Liver (tissue), 9 donors: ENCODE measurements around the gene EXOC4. TPM values are rescaled to one million over a fixed set of nuclear protein-coding genes. Genes with fewer than 3 reads are reported as not detected.

Experiments used
- DNase-seq: peaks from one replicate; pipeline ENCODE4 v3.0.0-alpha.2; 2017; ENCODE audit warnings: low spot score
- H3K27ac ChIP-seq, 2 donors: one replicate each; pipeline ENCODE4 v1.7.0; 2013; ENCODE audit warnings: inconsistent platforms in 2 of 2, low read length in 2 of 2, control low read depth in 1 of 2, low read depth in 1 of 2, mild to moderate bottlenecking in 1 of 2
- H3K27me3 ChIP-seq, 4 donors: one replicate each; pipeline versions ENCODE4 v1.6.1 to v1.7.0; 2013; ENCODE audit warnings: low read length in 3 of 4, inconsistent platforms in 1 of 4, mild to moderate bottlenecking in 1 of 4, moderate library complexity in 1 of 4; ENCODE audit not compliant: control insufficient read depth in 4 of 4, insufficient read depth in 4 of 4
- H3K36me3 ChIP-seq, 4 donors: one replicate each; pipeline versions ENCODE4 v1.6.1 to v1.7.0; 2013; ENCODE audit warnings: low read length in 3 of 4, mild to moderate bottlenecking in 3 of 4, low read depth in 1 of 4, moderate library complexity in 1 of 4; ENCODE audit not compliant: control insufficient read depth in 4 of 4, insufficient read depth in 3 of 4
- H3K4me1 ChIP-seq, 4 donors: one replicate each; pipeline versions ENCODE4 v1.6.1 to v1.7.0; 2013; ENCODE audit warnings: low read length in 3 of 4, mild to moderate bottlenecking in 3 of 4, moderate library complexity in 1 of 4; ENCODE audit not compliant: control insufficient read depth in 4 of 4, insufficient read depth in 4 of 4
- H3K4me3 ChIP-seq, 3 donors: one replicate each; pipeline versions ENCODE4 v1.6.1 to v1.7.0; 2013; ENCODE audit warnings: low read length in 3 of 3, control low read depth in 1 of 3, low read depth in 1 of 3, mild to moderate bottlenecking in 1 of 3
- H3K9ac ChIP-seq, 2 donors: one replicate each; pipeline ENCODE4 v1.7.0; 2013; ENCODE audit warnings: low read length in 2 of 2, mild to moderate bottlenecking in 2 of 2, moderate library complexity in 2 of 2, control low read depth in 1 of 2, low read depth in 1 of 2
- H3K9me3 ChIP-seq, 4 donors: one replicate each; pipeline versions ENCODE4 v1.6.1 to v1.7.0; 2013; ENCODE audit warnings: low read length in 3 of 4; ENCODE audit not compliant: control insufficient read depth in 4 of 4
- ATF3 ChIP-seq: IDR thresholded peaks from 2 replicates; pipeline ENCODE4 v1.6.1; 2016; ENCODE audit warnings: antibody characterized with exemption
- CTCF ChIP-seq: fragments of 150-350 bp; IDR thresholded peaks from 2 replicates; pipeline ENCODE4 v1.5.1; 2017; ENCODE audit warnings: improper control_type of control experiment, low read depth, low read length; ENCODE audit not compliant: missing input control
- EGR1 ChIP-seq, 2 donors: IDR thresholded peaks; 2 replicates each; pipeline ENCODE4 v1.6.1; 2016 to 2018; ENCODE audit warnings: antibody characterized with exemption in 2 of 2, low read depth in 2 of 2
- FOXA1 ChIP-seq: IDR thresholded peaks from 2 replicates; pipeline ENCODE4 v1.6.1; 2016; ENCODE audit warnings: antibody characterized with exemption
- FOXA2 ChIP-seq: IDR thresholded peaks from 2 replicates; pipeline ENCODE4 v1.6.1; 2016; ENCODE audit warnings: antibody characterized with exemption
- HNF4A ChIP-seq, 2 donors: conservative IDR thresholded peaks; 2 replicates each; pipeline ENCODE4 v1.6.1; 2016; ENCODE audit warnings: antibody characterized with exemption in 2 of 2, mild to moderate bottlenecking in 2 of 2
- HNF4G ChIP-seq: IDR thresholded peaks from 2 replicates; pipeline ENCODE4 v1.6.1; 2016; ENCODE audit warnings: antibody characterized with exemption
- JUND ChIP-seq, 2 donors: IDR thresholded peaks; 2 replicates each; pipeline ENCODE4 v1.6.1; 2016; ENCODE audit warnings: antibody characterized with exemption in 2 of 2
- MAX ChIP-seq: IDR thresholded peaks from 2 replicates; pipeline ENCODE4 v1.6.1; 2016; ENCODE audit warnings: antibody characterized with exemption
- NR2F2 ChIP-seq: IDR thresholded peaks from 2 replicates; pipeline ENCODE4 v1.6.1; 2016; ENCODE audit warnings: antibody characterized with exemption
- RAD21 ChIP-seq, 2 donors: IDR thresholded peaks; 2 replicates each; pipeline ENCODE4 v1.6.1; 2016; ENCODE audit warnings: antibody characterized with exemption in 2 of 2, mild to moderate bottlenecking in 2 of 2
- REST ChIP-seq: IDR thresholded peaks from 2 replicates; pipeline ENCODE4 v1.6.1; 2016; ENCODE audit warnings: antibody characterized with exemption, mild to moderate bottlenecking
- RXRA ChIP-seq, 2 donors: IDR thresholded peaks; 2 replicates each; pipeline ENCODE4 v1.6.1; 2017 to 2018; ENCODE audit warnings: antibody characterized with exemption in 2 of 2, mild to moderate bottlenecking in 1 of 2
- SP1 ChIP-seq: IDR thresholded peaks from 2 replicates; pipeline ENCODE4 v1.6.1; 2018; ENCODE audit warnings: antibody characterized with exemption, mild to moderate bottlenecking
- TAF1 ChIP-seq: conservative IDR thresholded peaks from 2 replicates; pipeline ENCODE4 v1.6.1; 2016; ENCODE audit warnings: antibody characterized with exemption, mild to moderate bottlenecking
- YY1 ChIP-seq: IDR thresholded peaks from 2 replicates; pipeline ENCODE4 v1.6.1; 2016; ENCODE audit warnings: antibody characterized with exemption, mild to moderate bottlenecking
- WGBS: extraction: QIAGEN DNeasy Blood & Tissue Kit; methylation state at CpG from one replicate; pipeline ENCODE4 v1.1.7; 2013; 5-methylcytosine and 5-hydroxymethylcytosine counted together
- polyA plus RNA-seq, 2 donors: library from polyadenylated mRNA; stranded (reverse) in 1 of 2; unstranded in 1 of 2; fragments of 200-250 nt in 1 of 2; fragments of >200 nt in 1 of 2; fragmentation: Nextera tagmentation in 1 of 2; extraction: Ambion mirVana in 1 of 2; gene quantifications; one replicate each; pipeline versions ENCODE4 v1.2.1 to v1.2.3, GENCODE V29; 2013 to 2015
- total RNA-seq, 2 donors: library from RNA; depleted of rRNA; stranded (reverse); fragments of >200 nt; gene quantifications; one replicate each; pipeline ENCODE4 v1.2.3, GENCODE V29; 2014
- donor health status: healthy.
- donor health status: healthy.
- donor health status: healthy.
- donor health status: healthy.
- donor health status: healthy.

The EXOC4 gene
- total and polyA plus RNA-seq, 4 donors, result 9.5 to 55.9 (median 23.6) TPM

GRCh38 chr7:133563251-133563650 is 310.4 kb downstream of the EXOC4 start:
- Histone ChIP-seq H3K27me3 (no peaks in the 10 kb centered on the region), H3K36me3 (no peaks in the 10 kb centered on the region), H3K9me3 (peaks cover 0 to 2% (median 0%) of the 10 kb centered on the region in 4 donors), H3K27ac (no peak overlapping the region), H3K9ac (no peak overlapping the region), H3K4me3 (no peak overlapping the region), H3K4me1 (no peaks in the 10 kb centered on the region)
- TF ChIP-seq RAD21 (IDR thresholded peaks at IDR 0.05), result no peak
- no peak for TF ChIP-seq EGR1 (IDR thresholded peaks at IDR 0.05; ENCODE audit: low read depth in 2 of 2)
- TF ChIP-seq HNF4G, result no peak
- no peak for TF ChIP-seq TAF1
- TF ChIP-seq MAX, result no peak
- no peak for DNase-seq
- WGBS, result 92% methylated on average over 5 of the region's 5 CpGs

- Histone ChIP-seq H3K4me3 (no peak overlapping the region), H3K36me3 (no peaks in the 10 kb centered on the region), H3K9me3 (peaks cover 0 to 2% (median 0%) of the 10 kb centered on the region in 4 donors), H3K27ac (no peak overlapping the region), H3K4me1 (no peaks in the 10 kb centered on the region), H3K9ac (no peak overlapping the region), H3K27me3 (no peaks in the 10 kb centered on the region)
- no peak for DNase-seq
- no peak for TF ChIP-seq EGR1 (IDR thresholded peaks at IDR 0.05; ENCODE audit: low read depth in 2 of 2)
- TF ChIP-seq SP1, result no peak
- 94% methylated on average over 2 of the region's 2 CpGs for WGBS
Observed at GRCh38 chr7:133564484-133564883, 311.6 kb downstream of the EXOC4 start.

- Histone ChIP-seq H3K4me1 (no peaks in the 10 kb centered on the region), H3K9me3 (peaks cover 0 to 2% (median 0%) of the 10 kb centered on the region in 4 donors), H3K27me3 (no peaks in the 10 kb centered on the region), H3K27ac (no peak overlapping the region), H3K36me3 (no peaks in the 10 kb centered on the region), H3K9ac (no peak overlapping the region), H3K4me3 (no peak overlapping the region)
- WGBS, result 93% methylated on average over 3 of the region's 3 CpGs
- TF ChIP-seq YY1, result no peak
- TF ChIP-seq JUND (IDR thresholded peaks at IDR 0.05), result no peak
- TF ChIP-seq HNF4G, result no peak
- no peak for TF ChIP-seq RXRA (IDR thresholded peaks at IDR 0.05)
- TF ChIP-seq TAF1, result no peak
- TF ChIP-seq NR2F2, result no peak
- no peak for DNase-seq
Observed at GRCh38 chr7:133568544-133568943, 315.7 kb downstream of the EXOC4 start.

GRCh38 chr7:133570321-133570720 is 317.4 kb downstream of the EXOC4 start:
- no peak overlapping the region for H3K4me3 ChIP-seq
- no peak overlapping the region for H3K9ac ChIP-seq
- no peaks in the 10 kb centered on the region for H3K27me3 ChIP-seq
- no peak for DNase-seq
- 95% methylated on average over 3 of the region's 3 CpGs for WGBS
- H3K4me1 ChIP-seq, result no peaks in the 10 kb centered on the region
- no peak overlapping the region for H3K27ac ChIP-seq
- H3K9me3 ChIP-seq, result peaks cover 0 to 2% (median 0%) of the 10 kb centered on the region in 4 donors
- no peaks in the 10 kb centered on the region for H3K36me3 ChIP-seq
- TF ChIP-seq NR2F2, result no peak
- no peak for TF ChIP-seq EGR1 (IDR thresholded peaks at IDR 0.05; ENCODE audit: low read depth in 2 of 2)
- TF ChIP-seq JUND (IDR thresholded peaks at IDR 0.05), result no peak
- no peak for TF ChIP-seq CTCF
- no peak for TF ChIP-seq RAD21 (IDR thresholded peaks at IDR 0.05)
- no peak for TF ChIP-seq HNF4G
- TF ChIP-seq FOXA2, result no peak
- no peak for TF ChIP-seq ATF3
- no peak for TF ChIP-seq TAF1
- no peak for TF ChIP-seq REST
- no peak for TF ChIP-seq HNF4A (conservative IDR thresholded peaks at IDR 0.05)
- TF ChIP-seq FOXA1, result no peak
- TF ChIP-seq RXRA (IDR thresholded peaks at IDR 0.05), result no peak
- no peak for TF ChIP-seq YY1
- no peak for TF ChIP-seq MAX
